IMR-90 (cell line): ENCODE data around the gene ECSCR. TPM values are rescaled to one million over a fixed set of nuclear protein-coding genes. Genes with fewer than 3 reads are reported as not detected.

Source experiments
- CEBPB ChIP-seq: IDR thresholded peaks from 2 replicates; pipeline ENCODE4 v1.6.1; 2012; ENCODE audit warnings: low read depth, low read length, improper control_type of control experiment
- ELK1 ChIP-seq: fragments of 150-350 bp; IDR thresholded peaks from 2 replicates; pipeline ENCODE4 v1.6.1; 2016; ENCODE audit warnings: low read depth, mild to moderate bottlenecking, low read length, moderate library complexity, borderline replicate concordance
- MAFK ChIP-seq: IDR thresholded peaks from 2 replicates; pipeline ENCODE4 v1.6.1; 2012; ENCODE audit warnings: low read depth, low read length, improper control_type of control experiment
- MXI1 ChIP-seq: IDR thresholded peaks from 2 replicates; pipeline ENCODE4 v1.6.1; 2012; ENCODE audit warnings: low read depth, mild to moderate bottlenecking, low read length, moderate library complexity, borderline replicate concordance
- RFX5 ChIP-seq: IDR thresholded peaks from 2 replicates; pipeline ENCODE4 v1.8.0; 2012; ENCODE audit warnings: low read depth, mild to moderate bottlenecking, low read length, moderate library complexity
- SMC3 ChIP-seq: fragments of 150-350 bp; IDR thresholded peaks from 2 replicates; pipeline ENCODE4 v1.6.1; 2016; ENCODE audit warnings: low read depth, mild to moderate bottlenecking, antibody characterized with exemption, low read length, moderate library complexity
- polyA plus RNA-seq, 3 experiments: library from polyadenylated mRNA; depleted of rRNA; stranded (reverse); fragments of >200 nt; gene quantifications; 2 replicates each; pipeline ENCODE4 v1.2.3, GENCODE V29; 2012; ENCODE audit warnings: low replicate concordance in 1 of 3
- total RNA-seq: library from RNA; depleted of rRNA; stranded (reverse); fragments of >200 nt; gene quantifications from 2 replicates; pipeline ENCODE4 v1.2.3, GENCODE V29; 2012

The ECSCR gene
- total and polyA plus RNA-seq, 2 of the 4 experiments (the other 2 are of a cell fraction) = 3.6 to 3.9 TPM

- no peak for TF ChIP-seq ELK1
- TF ChIP-seq MAFK = no peak
- TF ChIP-seq RFX5 = no peak
- no peak for TF ChIP-seq SMC3
- no peak for TF ChIP-seq MXI1
- TF ChIP-seq CEBPB = no peak
These were observed 43.0 kb downstream of the ECSCR start (continued) for GRCh38 chr5:139419226-139420192.
